ENCODE measurements around the gene ADAMTS2.

DNA sequence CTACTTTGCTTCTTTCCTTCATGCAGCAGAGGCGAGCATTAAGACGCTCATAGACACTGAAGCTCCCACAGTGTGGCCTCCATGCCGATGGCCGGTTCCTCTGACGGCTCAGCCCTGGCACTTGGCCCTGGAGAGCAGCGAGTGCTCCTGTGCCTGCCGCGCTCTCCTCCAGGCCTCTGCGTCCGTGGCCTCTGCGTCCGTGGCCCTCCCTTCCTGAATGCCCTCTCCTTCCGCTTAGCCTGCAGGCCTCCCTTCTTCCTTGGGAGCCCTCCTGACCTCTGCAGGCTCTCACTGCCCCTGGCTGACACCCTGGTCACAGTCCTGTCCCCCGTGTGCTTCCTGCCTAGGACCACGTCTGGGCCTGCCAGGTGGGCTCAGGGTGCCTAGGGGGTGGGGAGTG, 192.3 kb downstream of the ADAMTS2 start:
- no peak for TF ChIP-seq EZH2 (IDR thresholded peaks at IDR 0.05; ENCODE audit: insufficient read depth, low read length)
- TF ChIP-seq, protein P1, sequence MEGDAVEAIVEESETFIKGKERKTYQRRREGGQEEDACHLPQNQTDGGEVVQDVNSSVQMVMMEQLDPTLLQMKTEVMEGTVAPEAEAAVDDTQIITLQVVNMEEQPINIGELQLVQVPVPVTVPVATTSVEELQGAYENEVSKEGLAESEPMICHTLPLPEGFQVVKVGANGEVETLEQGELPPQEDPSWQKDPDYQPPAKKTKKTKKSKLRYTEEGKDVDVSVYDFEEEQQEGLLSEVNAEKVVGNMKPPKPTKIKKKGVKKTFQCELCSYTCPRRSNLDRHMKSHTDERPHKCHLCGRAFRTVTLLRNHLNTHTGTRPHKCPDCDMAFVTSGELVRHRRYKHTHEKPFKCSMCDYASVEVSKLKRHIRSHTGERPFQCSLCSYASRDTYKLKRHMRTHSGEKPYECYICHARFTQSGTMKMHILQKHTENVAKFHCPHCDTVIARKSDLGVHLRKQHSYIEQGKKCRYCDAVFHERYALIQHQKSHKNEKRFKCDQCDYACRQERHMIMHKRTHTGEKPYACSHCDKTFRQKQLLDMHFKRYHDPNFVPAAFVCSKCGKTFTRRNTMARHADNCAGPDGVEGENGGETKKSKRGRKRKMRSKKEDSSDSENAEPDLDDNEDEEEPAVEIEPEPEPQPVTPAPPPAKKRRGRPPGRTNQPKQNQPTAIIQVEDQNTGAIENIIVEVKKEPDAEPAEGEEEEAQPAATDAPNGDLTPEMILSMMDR (IDR thresholded peaks at IDR 0.05; ENCODE audit: insufficient read depth, low read depth, low read length) = no peak

Data from astrocyte (in vitro differentiated cells and primary cell).